ENCODE measurements around the gene ZNF654.

- TF ChIP-seq POLR2AphosphoS5 (IDR thresholded peaks at IDR 0.05) (no peak), CTCF (IDR thresholded peaks at IDR 0.05) (no peak)
These were observed 108.1 kb downstream of the ZNF654 start for GRCh38 chr3:88167173-88167572.

Measured in prostate gland (tissue), 2 donors.